ENCODE results near the gene NCOA7. TPM values are rescaled to one million over a fixed set of nuclear protein-coding genes. Genes with fewer than 3 reads are reported as not detected.
A peak's percentile ranks its signal among the peaks of the same experiment; 100 is the strongest.

The NCOA7 gene
- total and polyA plus RNA-seq, 9 of the 15 experiments (the other 6 are each of a cell fraction or from before 2014, with no cell fraction given), result 5.8 to 14.6 (median 9.3) TPM

DNA sequence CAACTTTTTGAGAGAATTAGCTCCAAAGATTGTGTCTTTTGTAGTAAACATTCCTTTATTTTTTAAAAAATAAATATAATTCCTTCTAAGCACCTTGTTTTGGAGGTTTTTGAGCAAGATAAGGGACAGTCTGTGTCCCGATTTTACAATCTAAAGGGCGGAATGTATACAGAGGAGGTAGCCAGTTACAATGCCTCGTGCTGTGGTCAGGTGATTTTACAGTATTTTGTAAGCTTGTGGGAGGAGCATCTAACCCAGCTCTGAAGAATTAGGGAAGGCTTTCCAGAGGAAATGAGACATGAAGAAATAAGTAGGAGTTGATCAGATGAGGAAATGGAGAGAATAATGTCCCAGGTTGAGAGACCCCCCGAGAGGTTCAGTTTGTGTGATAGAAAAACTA is 167.1 kb downstream of the NCOA7 start (continued):
- TF ChIP-seq POLR2H (tag; IDR thresholded peaks at IDR 0.05; ENCODE audit: low read depth), result peak; percentile 81
- no peak for TF ChIP-seq JUND (IDR thresholded peaks at IDR 0.05; ENCODE audit: borderline replicate concordance, low read depth, low read length)
- 0 out of 3 replicates have a peak, but pooled peaks have one; percentile 4 for TF ChIP-seq JUND (tag; IDR thresholded peaks at IDR 0.05; ENCODE audit: borderline replicate concordance, low read depth, low read length)
- TF ChIP-seq, protein P1, sequence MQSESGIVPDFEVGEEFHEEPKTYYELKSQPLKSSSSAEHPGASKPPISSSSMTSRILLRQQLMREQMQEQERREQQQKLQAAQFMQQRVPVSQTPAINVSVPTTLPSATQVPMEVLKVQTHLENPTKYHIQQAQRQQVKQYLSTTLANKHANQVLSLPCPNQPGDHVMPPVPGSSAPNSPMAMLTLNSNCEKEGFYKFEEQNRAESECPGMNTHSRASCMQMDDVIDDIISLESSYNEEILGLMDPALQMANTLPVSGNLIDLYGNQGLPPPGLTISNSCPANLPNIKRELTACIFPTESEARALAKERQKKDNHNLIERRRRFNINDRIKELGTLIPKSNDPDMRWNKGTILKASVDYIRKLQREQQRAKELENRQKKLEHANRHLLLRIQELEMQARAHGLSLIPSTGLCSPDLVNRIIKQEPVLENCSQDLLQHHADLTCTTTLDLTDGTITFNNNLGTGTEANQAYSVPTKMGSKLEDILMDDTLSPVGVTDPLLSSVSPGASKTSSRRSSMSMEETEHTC (IDR thresholded peaks at IDR 0.05), result peak; percentile 20; the same call in 1 of the 2 replicates
- TF ChIP-seq CEBPG (CRISPR knock-in tag; IDR thresholded peaks at IDR 0.05), result no peak
- TF ChIP-seq CEBPG (tag; conservative IDR thresholded peaks at IDR 0.05 in 1 of 2, IDR thresholded peaks at IDR 0.05 in 1 of 2), result peak in 1 of 2 experiments; percentile 37; a peak in 2 of 4 replicates
- TF ChIP-seq, protein P2, sequence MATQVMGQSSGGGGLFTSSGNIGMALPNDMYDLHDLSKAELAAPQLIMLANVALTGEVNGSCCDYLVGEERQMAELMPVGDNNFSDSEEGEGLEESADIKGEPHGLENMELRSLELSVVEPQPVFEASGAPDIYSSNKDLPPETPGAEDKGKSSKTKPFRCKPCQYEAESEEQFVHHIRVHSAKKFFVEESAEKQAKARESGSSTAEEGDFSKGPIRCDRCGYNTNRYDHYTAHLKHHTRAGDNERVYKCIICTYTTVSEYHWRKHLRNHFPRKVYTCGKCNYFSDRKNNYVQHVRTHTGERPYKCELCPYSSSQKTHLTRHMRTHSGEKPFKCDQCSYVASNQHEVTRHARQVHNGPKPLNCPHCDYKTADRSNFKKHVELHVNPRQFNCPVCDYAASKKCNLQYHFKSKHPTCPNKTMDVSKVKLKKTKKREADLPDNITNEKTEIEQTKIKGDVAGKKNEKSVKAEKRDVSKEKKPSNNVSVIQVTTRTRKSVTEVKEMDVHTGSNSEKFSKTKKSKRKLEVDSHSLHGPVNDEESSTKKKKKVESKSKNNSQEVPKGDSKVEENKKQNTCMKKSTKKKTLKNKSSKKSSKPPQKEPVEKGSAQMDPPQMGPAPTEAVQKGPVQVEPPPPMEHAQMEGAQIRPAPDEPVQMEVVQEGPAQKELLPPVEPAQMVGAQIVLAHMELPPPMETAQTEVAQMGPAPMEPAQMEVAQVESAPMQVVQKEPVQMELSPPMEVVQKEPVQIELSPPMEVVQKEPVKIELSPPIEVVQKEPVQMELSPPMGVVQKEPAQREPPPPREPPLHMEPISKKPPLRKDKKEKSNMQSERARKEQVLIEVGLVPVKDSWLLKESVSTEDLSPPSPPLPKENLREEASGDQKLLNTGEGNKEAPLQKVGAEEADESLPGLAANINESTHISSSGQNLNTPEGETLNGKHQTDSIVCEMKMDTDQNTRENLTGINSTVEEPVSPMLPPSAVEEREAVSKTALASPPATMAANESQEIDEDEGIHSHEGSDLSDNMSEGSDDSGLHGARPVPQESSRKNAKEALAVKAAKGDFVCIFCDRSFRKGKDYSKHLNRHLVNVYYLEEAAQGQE (IDR thresholded peaks at IDR 0.05; ENCODE audit: borderline replicate concordance), result 0 out of 2 replicates have a peak, but pooled peaks have one; percentile 9
- TF ChIP-seq, protein P2 (CRISPR knock-in tag; IDR thresholded peaks at IDR 0.05; ENCODE audit: low read depth), result no peak
- no peak for TF ChIP-seq TCFL5 (CRISPR knock-in tag; conservative IDR thresholded peaks at IDR 0.05)
- peak; percentile 74 for TF ChIP-seq RAD51 (IDR thresholded peaks at IDR 0.05; ENCODE audit: borderline replicate concordance, low read depth)
- no peak for TF ChIP-seq TARDBP (IDR thresholded peaks at IDR 0.05)
- TF ChIP-seq, protein P3, sequence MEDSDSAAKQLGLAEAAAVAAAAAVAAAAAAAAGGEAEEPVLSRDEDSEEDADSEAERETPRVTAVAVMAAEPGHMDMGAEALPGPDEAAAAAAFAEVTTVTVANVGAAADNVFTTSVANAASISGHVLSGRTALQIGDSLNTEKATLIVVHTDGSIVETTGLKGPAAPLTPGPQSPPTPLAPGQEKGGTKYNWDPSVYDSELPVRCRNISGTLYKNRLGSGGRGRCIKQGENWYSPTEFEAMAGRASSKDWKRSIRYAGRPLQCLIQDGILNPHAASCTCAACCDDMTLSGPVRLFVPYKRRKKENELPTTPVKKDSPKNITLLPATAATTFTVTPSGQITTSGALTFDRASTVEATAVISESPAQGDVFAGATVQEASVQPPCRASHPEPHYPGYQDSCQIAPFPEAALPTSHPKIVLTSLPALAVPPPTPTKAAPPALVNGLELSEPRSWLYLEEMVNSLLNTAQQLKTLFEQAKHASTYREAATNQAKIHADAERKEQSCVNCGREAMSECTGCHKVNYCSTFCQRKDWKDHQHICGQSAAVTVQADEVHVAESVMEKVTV (CRISPR knock-in tag; IDR thresholded peaks at IDR 0.05), result no peak
- peak; percentile 10; the same call in 1 of the 2 replicates for TF ChIP-seq TEAD4 (IDR thresholded peaks at IDR 0.05; ENCODE audit: low read length)
- no peak for TF ChIP-seq TEAD4 (CRISPR knock-in tag; IDR thresholded peaks at IDR 0.05; ENCODE audit: borderline replicate concordance)
- TF ChIP-seq EP300 (IDR thresholded peaks at IDR 0.05; ENCODE audit: low read length), result peak; percentile 31
- TF ChIP-seq FIP1L1 (IDR thresholded peaks at IDR 0.05; ENCODE audit: low read depth, low read length, poor library complexity, severe bottlenecking), result no peak
- peak; percentile 71; the same call in 1 of the 2 replicates for TF ChIP-seq FOXJ2 (tag; IDR thresholded peaks at IDR 0.05)
